Mesodermal cell (in vitro differentiated cells): ENCODE results near the gene CDK17.

Experiments used
- H3K27ac ChIP-seq: 2 replicates; pipeline ENCODE4 v1.7.0; 2013; ENCODE audit warnings: mild to moderate bottlenecking, low read depth, low read length, moderate library complexity; ENCODE audit not compliant: severe bottlenecking
- H3K36me3 ChIP-seq: 2 replicates; pipeline ENCODE4 v1.7.1; 2013; ENCODE audit warnings: mild to moderate bottlenecking, low read length, moderate library complexity; ENCODE audit not compliant: control insufficient read depth, insufficient read depth
- H3K4me1 ChIP-seq: one replicate; pipeline ENCODE4 v1.7.1; 2013; ENCODE audit warnings: mild to moderate bottlenecking, low read length; ENCODE audit not compliant: insufficient read depth, control insufficient read depth, poor library complexity, severe bottlenecking
- H3K4me3 ChIP-seq: 2 replicates; pipeline ENCODE4 v1.7.0; 2013; ENCODE audit warnings: low read length, control low read depth, mild to moderate bottlenecking; ENCODE audit not compliant: insufficient read depth, poor library complexity, severe bottlenecking; ENCODE audit errors: extremely low read depth
- H3K9me3 ChIP-seq: 2 replicates; pipeline ENCODE4 v1.7.1; 2013; ENCODE audit warnings: mild to moderate bottlenecking, low read length, moderate library complexity; ENCODE audit not compliant: control insufficient read depth
- WGBS, 2 experiments: methylation state at CpG; one replicate each; pipeline ENCODE4 v1.1.5; 2013; ENCODE audit warnings: missing lambda C conversion rate in 2 of 2; ENCODE audit not compliant: insufficient coverage in 2 of 2; 5-methylcytosine and 5-hydroxymethylcytosine counted together

CDK17 gene

DNA sequence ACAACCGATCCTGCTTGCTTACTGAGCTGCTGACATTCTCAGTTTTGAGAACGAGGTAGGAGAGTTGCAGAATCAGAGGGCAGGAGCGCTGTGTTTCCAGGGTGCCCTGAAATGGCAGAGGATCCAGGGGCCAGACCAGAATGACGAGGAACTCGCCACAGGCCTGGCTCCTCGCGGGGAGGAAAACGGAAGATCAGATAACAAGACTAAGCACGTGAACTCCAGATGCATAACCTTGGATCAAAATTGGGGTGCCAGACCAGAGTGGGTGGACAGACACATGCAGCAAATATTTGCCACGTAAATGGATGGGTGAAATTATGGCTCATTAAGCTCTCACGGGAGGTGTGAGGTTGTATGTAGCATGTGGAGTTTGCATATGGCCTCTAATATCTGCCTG is 159.6 kb downstream of the CDK17 start:
- no peak overlapping the region for H3K27ac ChIP-seq
- H3K9me3 ChIP-seq: no peaks in the 10 kb centered on the region
- H3K4me1 ChIP-seq: peaks cover 43% of the 10 kb centered on the region
- H3K4me3 ChIP-seq: no peak overlapping the region
- H3K36me3 ChIP-seq: peaks cover 79% of the 10 kb centered on the region
- WGBS, 2 experiments: 87 to 89% methylated on average over 11 of the region's 11 CpGs

DNA sequence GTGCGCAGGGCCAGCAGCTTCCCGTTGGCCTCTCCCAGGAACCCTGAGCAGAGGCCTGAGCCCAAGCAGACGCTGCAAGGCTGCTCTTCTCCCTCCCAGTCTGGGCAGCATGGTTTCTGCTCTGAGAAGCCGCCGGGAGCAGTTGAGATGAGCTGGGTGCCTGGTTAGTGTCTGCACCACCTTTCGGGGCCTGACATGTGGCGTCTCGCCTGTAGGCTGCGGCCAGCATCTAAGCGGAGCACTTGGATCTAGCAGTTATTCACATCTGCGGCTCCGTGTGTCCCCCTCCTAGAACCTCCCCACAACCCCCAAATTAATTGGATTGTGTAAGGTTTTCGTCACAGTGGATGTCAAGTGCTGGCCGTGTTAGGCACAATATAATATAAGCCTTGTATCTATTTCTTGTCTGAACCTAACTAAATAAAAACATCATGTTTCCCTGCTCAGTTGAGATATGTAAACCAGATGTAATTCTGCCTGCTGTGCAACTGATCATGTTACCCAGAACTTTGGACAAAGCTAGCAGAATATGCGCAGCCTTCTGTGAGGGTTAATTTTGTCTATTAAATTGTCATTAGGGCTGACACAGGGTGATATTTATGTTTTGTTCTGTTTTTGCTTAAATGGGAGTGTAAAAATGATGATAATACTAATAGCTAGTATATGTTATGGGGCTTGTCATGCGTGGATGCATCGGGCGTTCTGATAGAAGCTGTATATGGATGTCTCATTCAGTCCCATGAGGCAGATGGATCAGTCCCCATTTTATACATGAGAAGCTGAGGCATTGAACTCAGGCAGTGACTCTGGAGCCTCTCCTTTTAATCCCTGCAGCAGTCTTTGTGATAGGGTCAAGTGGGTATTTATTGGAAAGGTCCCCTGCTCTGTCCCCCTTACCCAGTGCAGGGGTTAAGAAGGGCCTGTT is 160.3 kb downstream of the CDK17 start:
- Histone ChIP-seq H3K4me1 (peaks cover 48% of the 10 kb centered on the region), H3K27ac (peak overlapping the region; percentile 53), H3K36me3 (peaks cover 80% of the 10 kb centered on the region), H3K4me3 (no peak overlapping the region), H3K9me3 (no peaks in the 10 kb centered on the region)
- 88 to 91% methylated on average over 14 to 15 of the region's 18 CpGs for WGBS, 2 experiments

DNA sequence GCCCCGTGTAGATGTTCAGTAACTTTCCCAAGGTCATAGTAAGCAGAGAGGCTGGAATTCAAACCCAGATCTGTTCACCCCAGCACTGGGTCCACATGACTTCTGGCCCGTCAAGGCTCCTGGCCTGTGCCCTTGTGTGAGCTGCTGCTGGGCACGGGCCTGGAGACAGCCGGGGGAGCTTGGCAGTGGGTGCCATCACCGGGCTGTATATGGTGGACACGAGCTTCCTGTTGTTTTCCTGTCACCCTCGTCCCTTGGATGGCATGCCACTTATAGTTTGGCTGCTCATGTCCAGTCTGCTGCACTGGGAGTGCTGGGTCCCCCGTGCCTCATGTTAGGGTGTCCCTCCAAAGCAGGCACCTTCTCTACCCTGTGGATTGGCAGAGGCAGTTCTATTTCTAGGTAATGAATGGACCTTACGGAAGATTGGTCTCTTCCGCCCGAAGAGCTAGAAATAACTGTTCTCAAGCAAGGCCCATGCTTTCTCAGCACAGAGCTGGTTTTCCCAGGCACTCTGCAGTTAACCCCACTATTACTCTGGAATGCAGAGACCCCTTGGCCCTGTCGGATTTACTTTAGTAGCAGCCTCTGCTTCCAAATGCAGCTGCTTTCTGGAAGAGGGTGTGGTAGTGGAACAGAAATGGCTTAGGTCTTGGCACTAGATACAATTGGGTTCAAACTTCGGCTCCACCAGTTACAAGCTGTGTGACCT is 161.7 kb downstream of the CDK17 start:
- Histone ChIP-seq H3K27ac (peak overlapping the region; percentile 29), H3K4me1 (peaks cover 48% of the 10 kb centered on the region), H3K4me3 (no peak overlapping the region), H3K9me3 (no peaks in the 10 kb centered on the region), H3K36me3 (peaks cover 83% of the 10 kb centered on the region)
- 94 to 97% methylated on average over 11 to 12 of the region's 13 CpGs for WGBS, 2 experiments

DNA sequence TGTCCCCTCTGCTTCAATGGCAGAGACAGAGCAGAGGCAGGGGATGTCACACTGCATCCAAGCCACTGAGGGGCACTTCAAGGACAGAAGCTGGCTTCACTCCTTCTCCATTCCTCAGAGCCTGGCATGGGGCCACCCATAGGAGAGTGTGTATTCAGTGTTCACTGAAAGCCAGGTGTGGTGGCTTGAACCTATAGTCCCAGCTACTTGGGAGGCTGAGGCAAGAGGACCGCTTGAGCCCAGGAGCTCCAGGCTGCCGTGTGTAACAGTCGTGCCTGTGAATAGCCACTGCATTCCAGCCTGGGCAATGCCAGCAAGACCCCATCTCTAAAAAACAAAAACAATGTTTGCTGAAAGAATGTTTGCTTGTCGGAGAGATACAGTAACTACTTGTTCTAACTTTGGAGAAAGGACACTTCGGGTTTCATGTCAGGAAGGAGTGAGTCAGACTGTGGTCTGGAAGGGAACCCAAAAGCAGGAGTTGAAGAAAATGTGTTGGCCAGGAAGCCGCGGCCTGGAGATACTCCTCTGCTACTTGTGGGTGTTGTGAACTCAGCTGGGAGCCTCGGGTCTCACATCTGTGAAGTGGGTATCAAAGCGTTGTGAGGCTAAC is 162.7 kb downstream of the CDK17 start:
- Histone ChIP-seq H3K4me1 (peaks cover 51% of the 10 kb centered on the region), H3K27ac (peak overlapping the region; percentile 47), H3K36me3 (peaks cover 82% of the 10 kb centered on the region), H3K9me3 (no peaks in the 10 kb centered on the region), H3K4me3 (no peak overlapping the region)
- WGBS, 2 experiments: 86 to 100% methylated on average over 8 to 9 of the region's 9 CpGs

DNA sequence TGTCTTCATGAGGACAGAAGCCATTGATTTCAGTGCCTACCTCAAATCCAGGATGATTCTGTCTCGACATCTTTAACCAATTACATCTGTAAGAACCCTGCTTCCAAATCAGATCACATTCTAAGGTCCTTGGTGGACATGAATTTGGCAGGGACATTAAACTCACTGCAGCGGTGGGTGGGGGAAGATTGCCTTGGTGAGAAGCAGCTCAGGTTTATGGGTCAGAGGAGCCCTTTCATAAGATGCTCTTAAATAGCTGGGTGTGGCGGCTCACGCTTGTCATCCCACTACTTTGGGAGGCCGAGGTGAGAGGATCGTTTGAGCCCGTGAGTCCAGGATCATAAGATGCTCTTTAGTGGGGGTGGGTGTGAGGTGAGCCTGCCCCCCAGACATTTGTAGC is 163.2 kb downstream of the CDK17 start:
- Histone ChIP-seq H3K36me3 (peaks cover 80% of the 10 kb centered on the region), H3K27ac (peak overlapping the region; percentile 47), H3K4me1 (peaks cover 51% of the 10 kb centered on the region), H3K9me3 (no peaks in the 10 kb centered on the region), H3K4me3 (no peak overlapping the region)
- WGBS, 2 experiments: 94 to 97% methylated on average over 3 to 4 of the region's 7 CpGs

DNA sequence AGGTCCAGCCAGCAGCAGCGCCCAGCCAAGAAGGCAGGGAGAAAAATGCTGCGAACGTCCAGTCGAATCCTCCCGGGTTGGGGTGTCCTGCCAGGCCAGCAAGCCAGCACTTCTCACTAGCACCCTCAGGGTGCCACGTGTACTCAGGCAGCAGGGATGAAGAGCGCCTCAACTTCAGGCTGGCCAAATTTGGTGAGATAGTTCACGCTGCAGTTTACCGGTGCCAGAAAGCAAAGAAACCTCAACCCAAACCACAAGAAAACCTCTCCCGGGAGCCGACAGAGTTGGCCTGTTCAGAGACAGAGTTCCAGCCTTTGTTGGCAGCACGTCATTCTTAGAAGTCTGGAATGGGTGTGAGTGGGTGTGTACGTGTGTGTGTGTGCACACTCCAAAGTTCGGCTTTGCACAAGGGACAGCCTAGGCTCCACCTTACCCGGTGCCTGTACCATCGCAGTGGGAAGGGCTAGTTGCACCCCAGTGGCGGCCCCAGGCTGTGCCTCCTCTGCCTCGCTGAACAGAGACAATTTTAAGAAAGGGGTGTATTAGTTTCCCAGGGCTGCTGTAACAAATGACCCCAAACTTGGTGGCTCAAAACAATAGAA is 163.9 kb downstream of the CDK17 start:
- Histone ChIP-seq H3K27ac (peak overlapping the region; percentile 47), H3K9me3 (no peaks in the 10 kb centered on the region), H3K4me3 (no peak overlapping the region), H3K36me3 (peaks cover 80% of the 10 kb centered on the region), H3K4me1 (peaks cover 51% of the 10 kb centered on the region)
- 92 to 95% methylated on average over 10 to 11 of the region's 18 CpGs for WGBS, 2 experiments

DNA sequence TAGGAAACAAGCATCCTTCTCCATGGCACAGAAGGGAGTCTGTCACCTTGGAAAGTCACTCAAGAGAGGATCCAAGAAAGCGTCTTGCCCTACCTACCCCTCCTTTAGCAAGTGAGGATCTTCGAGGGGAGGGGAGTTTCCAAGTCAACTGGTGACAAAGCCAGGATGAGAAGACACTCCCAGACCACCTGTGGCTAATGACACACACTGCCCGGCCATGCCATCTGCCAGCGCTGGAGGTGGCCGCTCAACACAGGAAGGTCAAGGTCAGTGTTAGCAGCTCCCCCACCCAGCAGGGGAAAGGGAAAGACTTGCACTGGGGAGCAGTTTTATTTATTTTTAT is 164.8 kb downstream of the CDK17 start:
- WGBS, 2 experiments: 80 to 83% methylated on average over 1 to 2 of the region's 5 CpGs
- Histone ChIP-seq H3K4me1 (peaks cover 48% of the 10 kb centered on the region), H3K9me3 (no peaks in the 10 kb centered on the region), H3K36me3 (peaks cover 81% of the 10 kb centered on the region), H3K4me3 (no peak overlapping the region), H3K27ac (no peak overlapping the region)

DNA sequence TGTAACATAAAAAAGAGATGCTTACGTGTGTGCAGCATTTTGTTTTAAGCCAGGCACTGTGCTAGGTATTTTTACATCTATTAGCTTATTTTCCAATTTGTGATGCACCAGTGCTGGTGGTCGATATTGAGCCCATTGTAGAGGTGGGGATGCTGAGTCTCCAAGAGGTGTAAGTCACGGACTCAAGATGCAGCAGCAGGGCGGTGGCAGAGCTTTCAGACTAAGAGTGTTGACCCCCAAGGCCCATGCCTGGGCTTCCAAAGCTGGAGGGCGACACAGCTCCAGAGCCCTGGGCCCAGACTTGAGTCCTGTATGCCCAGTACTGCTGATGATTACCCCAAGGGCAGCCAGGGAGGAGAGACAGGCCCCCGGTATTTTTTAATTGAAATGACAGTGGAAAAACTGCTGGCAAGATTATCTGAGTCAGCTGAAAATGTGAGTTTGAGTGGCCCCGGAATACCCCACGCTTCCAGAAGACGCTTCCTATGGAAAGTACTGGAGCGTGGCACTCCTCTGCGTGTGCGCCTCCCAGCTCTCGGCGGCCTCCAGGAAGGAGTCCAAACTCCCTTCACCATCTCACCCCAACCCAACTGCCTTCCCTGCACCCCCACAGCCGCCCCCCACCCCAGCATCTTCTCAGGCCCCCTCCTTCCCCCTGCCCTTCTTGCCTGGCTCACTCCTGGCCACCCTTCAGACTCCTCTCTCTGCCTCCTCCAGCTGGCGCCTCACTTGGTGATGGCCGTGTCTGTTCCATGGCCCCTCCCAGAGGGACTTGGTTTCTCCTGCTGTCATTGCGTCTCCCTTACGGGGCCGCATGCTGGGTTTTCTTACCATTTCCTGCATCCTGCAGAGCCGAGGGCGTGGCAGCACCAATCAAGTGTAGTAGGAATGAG is 165.4 kb downstream of the CDK17 start:
- Histone ChIP-seq H3K4me3 (no peak overlapping the region), H3K4me1 (peaks cover 44% of the 10 kb centered on the region), H3K9me3 (no peaks in the 10 kb centered on the region), H3K36me3 (peaks cover 82% of the 10 kb centered on the region), H3K27ac (no peak overlapping the region)
- 89 to 95% methylated on average over 18 to 20 of the region's 22 CpGs for WGBS, 2 experiments

DNA sequence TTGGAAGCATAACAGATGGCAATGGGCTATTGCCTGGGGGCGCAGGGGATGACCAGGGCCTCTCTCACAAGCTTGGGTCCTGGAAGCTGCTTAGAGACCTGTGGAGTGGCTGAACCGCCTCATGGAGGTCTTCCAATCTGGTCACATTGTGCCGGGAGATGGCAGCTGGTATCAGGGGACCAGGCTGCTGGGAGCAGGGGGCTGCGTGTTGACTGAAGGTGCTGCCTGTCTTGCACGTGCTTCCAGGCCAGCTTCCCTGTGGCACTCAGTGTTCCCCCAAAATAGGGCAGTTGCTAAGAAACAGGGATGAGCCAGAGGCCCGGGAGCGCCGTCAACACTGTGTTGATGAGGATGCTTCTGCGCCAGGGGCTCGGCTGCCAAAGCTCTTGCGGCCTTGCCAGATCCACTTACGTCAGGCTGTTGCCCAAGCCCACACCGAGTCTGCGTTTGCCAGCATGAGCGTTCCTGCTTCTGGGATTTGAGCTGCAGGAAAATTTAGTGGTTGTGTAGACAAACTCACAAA is 166.2 kb downstream of the CDK17 start:
- no peak overlapping the region for H3K27ac ChIP-seq
- H3K4me1 ChIP-seq: peaks cover 36% of the 10 kb centered on the region
- no peak overlapping the region for H3K4me3 ChIP-seq
- peaks cover 82% of the 10 kb centered on the region for H3K36me3 ChIP-seq
- H3K9me3 ChIP-seq: no peaks in the 10 kb centered on the region
- WGBS, 2 experiments: 93 to 97% methylated on average over 9 to 12 of the region's 15 CpGs
